Measurements from ENCODE around the gene CAPZA2.

DNA sequence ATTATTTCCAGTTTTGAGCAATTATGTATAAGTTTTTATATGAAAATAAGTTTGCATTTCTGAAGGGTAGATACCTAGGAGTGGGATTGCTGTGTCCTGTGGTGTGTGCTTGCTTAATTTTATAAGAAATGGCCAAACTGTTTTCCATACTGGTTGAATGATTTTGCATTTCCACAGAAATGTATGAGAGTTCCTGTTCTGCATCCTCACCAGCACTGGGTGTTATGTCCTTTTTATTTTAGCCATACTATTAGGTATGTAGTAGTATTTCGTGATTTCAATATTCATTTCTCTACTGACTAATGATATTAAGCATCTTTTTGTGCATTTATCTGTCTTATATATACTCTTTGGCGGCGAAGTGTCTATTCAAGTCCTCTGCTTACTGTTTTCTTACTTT lies 22.3 kb downstream of the CAPZA2 start:
- no peak for TF ChIP-seq CTCF (IDR thresholded peaks at IDR 0.05)
- no peak for TF ChIP-seq POLR2A (IDR thresholded peaks at IDR 0.05)
